Lower lobe of right lung (tissue), 2 donors: ENCODE results near the gene MGP. TPM values are rescaled to one million over a fixed set of nuclear protein-coding genes. Genes with fewer than 3 reads are reported as not detected.

Experiments
- ATAC-seq, 2 donors: fragments of 200-7000 bp; cut with Tn5 transposase; one replicate each; pipeline ENCODE4 v1.9.1; 2020 to 2022; ENCODE audit warnings: mild to moderate bottlenecking in 2 of 2, moderate library complexity in 2 of 2
- DNase-seq: peaks from one replicate; pipeline ENCODE4 v3.0.0-alpha.2; 2020
- H3K27ac ChIP-seq: fragments of 200-600 bp; one replicate; pipeline ENCODE4 v1.8.0; 2022
- H3K27me3 ChIP-seq: fragments of 200-600 bp; one replicate; pipeline ENCODE4 v1.8.0; 2022; ENCODE audit warnings: low read depth
- H3K36me3 ChIP-seq: fragments of 200-600 bp; one replicate; pipeline ENCODE4 v1.8.0; 2022; ENCODE audit warnings: mild to moderate bottlenecking
- H3K4me1 ChIP-seq: fragments of 200-600 bp; one replicate; pipeline ENCODE4 v1.8.0; 2022
- H3K4me3 ChIP-seq: fragments of 200-600 bp; one replicate; pipeline ENCODE4 v1.8.0; 2022; ENCODE audit warnings: mild to moderate bottlenecking
- H3K9me3 ChIP-seq: fragments of 200-600 bp; one replicate; pipeline ENCODE4 v1.8.0; 2022
- intact Hi-C: fragments of 100-400 bp; cut with DNase I; formaldehyde crosslinking; loops from one replicate; pipeline ENCODE4 v1.11.0; 2022
- total RNA-seq: library from RNA; stranded (reverse); fragmentation: NEBNext Ultra II Directional; extraction: Animal tissue kit (Norgen Biotek cat#: 25700); gene quantifications from one replicate; pipeline ENCODE4 v1.2.1, GENCODE V29; 2021
- TF ChIP-seq, protein P1 (sequence below): fragments of 200-600 bp; IDR thresholded peaks from one replicate; pipeline ENCODE4 v1.8.0; 2022; ENCODE audit warnings: antibody characterized with exemption, mild to moderate bottlenecking
- donor health status: DM: no; HTN: yes; CAD: no; lungs with severe emphysema.

The MGP gene
- total RNA-seq, 1 donor from 2014 or later = 464 TPM

DNA sequence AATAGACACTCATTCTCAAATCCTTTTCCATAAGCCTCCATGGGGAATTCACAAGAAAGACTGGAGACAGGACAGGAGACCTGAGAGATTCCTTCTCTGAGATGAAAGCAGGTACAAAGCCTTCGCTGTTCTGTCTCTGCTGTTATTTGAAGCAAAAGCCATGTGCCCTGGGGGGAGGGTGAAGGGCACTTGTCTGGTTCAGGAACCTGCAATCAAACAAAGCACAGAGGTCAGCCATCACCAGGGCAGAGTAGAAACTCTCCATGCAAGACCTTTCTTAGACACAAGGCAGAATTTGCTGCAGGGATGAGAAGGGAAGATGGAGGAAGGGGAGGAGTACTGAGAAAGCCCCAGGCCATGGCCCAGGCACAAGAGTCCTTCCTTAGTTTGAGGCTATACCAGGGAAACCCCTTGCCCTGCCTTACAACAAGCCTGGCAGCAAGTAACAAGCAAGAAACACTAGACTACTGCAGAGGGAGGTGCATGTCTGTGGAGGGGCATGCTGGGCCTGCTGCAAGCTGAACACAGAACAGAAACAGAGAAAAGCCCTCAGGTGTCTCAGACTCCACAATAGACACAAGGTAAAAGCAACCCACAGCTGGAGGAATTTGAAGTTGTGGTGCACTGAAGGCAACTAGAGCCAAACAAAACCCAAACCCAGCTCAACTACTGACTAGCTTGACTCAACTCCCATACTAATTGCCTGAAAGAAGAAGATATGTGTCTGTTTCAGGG, 34.6 kb downstream of the MGP start:
- H3K4me3 ChIP-seq = no peak overlapping the region
- H3K36me3 ChIP-seq = no peaks in the 10 kb centered on the region
- intact Hi-C loops = no loop called here
- H3K9me3 ChIP-seq = no peaks in the 10 kb centered on the region
- peaks cover 16% of the 10 kb centered on the region for H3K4me1 ChIP-seq
- TF ChIP-seq, protein P1, sequence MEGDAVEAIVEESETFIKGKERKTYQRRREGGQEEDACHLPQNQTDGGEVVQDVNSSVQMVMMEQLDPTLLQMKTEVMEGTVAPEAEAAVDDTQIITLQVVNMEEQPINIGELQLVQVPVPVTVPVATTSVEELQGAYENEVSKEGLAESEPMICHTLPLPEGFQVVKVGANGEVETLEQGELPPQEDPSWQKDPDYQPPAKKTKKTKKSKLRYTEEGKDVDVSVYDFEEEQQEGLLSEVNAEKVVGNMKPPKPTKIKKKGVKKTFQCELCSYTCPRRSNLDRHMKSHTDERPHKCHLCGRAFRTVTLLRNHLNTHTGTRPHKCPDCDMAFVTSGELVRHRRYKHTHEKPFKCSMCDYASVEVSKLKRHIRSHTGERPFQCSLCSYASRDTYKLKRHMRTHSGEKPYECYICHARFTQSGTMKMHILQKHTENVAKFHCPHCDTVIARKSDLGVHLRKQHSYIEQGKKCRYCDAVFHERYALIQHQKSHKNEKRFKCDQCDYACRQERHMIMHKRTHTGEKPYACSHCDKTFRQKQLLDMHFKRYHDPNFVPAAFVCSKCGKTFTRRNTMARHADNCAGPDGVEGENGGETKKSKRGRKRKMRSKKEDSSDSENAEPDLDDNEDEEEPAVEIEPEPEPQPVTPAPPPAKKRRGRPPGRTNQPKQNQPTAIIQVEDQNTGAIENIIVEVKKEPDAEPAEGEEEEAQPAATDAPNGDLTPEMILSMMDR = no peak
- DNase-seq = no peak
- no peak overlapping the region for H3K27ac ChIP-seq
- H3K27me3 ChIP-seq = no peaks in the 10 kb centered on the region
- no peak for ATAC-seq

DNA sequence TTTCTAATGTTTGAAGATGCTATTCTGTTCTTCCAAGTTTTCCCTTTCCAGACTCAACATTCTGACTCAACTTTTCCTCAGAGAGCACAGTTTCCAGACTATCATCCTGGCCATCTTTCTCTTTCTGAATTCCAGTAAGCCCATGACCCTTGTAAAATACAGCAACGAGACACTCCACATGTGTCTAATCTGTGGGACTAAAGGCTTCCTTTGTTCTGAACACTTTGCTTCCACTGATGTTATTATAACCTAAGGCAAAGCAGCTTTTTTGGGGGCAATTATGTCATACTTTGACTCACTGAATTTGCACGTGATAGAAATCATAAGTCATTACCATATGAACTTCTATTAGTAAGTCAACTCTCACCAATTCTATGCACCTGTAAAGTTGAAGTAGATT, 36.0 kb downstream of the MGP start:
- no peak overlapping the region for H3K4me3 ChIP-seq
- no peak overlapping the region for H3K27ac ChIP-seq
- no peaks in the 10 kb centered on the region for H3K36me3 ChIP-seq
- TF ChIP-seq, protein P1 = no peak
- DNase-seq = no peak
- H3K9me3 ChIP-seq = no peaks in the 10 kb centered on the region
- intact Hi-C loops = loop anchor here (5.0 kb wide), 1 partner anchor 148 kb away; no protein-coding TSS in a partner anchor
- H3K27me3 ChIP-seq = no peaks in the 10 kb centered on the region
- peaks cover 23% of the 10 kb centered on the region for H3K4me1 ChIP-seq
- no peak for ATAC-seq

DNA sequence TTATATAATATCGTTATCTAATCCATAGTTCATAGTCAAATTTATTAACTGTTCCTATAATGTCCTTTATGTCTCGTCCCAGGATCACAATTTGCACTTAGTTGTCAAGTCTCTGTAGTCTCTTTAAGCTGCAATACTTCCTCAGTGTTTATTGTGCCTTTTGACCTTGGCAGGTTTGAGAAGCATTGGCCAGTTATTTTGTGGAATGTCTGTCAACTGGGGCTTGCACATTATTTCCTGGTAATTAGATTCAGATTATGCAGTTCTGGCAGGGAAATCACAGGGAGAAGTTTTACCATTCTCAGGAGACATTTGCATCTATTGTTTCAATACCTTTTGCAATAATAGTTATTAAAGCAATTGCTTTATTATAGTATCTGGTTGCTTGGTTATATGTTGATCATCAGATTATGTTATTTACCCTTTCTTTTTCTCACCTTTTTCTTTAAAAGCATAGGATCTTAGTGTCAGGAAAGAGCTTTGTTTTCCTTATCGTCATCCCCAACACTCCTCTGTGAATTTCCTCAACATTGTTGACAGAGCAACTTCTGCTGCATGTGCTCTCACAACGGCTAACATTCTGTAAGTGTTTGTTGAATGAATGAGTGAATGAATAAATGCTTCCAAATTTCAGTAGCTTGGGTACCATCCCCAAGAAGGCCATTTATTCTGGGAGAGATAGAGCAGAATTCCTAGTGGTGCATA, 38.6 kb downstream of the MGP start:
- TF ChIP-seq, protein P1 = no peak
- peak overlapping the region; percentile 32 for H3K27ac ChIP-seq
- H3K27me3 ChIP-seq = no peaks in the 10 kb centered on the region
- no peak overlapping the region for H3K4me3 ChIP-seq
- no peaks in the 10 kb centered on the region for H3K36me3 ChIP-seq
- H3K9me3 ChIP-seq = no peaks in the 10 kb centered on the region
- DNase-seq = no peak
- H3K4me1 ChIP-seq = peaks cover 37% of the 10 kb centered on the region
- no peak for ATAC-seq
- intact Hi-C loops = loop anchor here (5.0 kb wide), 1 partner anchor 150 kb away; no protein-coding TSS in a partner anchor

DNA sequence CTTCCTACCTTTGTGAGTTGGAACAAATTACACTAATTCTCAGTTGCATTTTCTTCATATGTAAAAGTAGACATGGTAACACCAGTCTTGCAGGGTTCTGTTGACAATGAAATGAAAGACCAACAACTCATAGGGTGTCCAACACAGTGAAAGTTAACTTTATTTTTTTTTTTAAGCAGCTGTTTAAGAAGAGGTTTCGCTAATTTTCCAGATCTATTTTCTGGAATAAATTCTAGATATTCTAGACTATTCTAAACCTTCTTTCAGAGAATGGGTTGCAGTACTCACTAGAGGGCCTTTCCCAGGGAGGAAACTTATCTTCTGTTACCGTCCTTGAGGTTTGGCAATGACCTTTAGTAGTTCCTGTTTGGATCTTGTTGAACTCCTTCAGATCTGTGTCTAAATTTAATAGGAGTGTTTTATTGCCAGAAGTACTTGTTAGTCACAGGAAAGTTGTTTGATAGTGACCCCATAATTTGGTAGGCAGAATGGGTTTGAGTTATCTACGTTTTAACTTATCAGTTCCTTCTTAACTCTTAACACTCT, 39.5 kb downstream of the MGP start:
- peaks cover 45% of the 10 kb centered on the region for H3K4me1 ChIP-seq
- no peaks in the 10 kb centered on the region for H3K9me3 ChIP-seq
- no peaks in the 10 kb centered on the region for H3K27me3 ChIP-seq
- H3K36me3 ChIP-seq = no peaks in the 10 kb centered on the region
- ATAC-seq (peak; percentile 69 to 87), DNase-seq (no peak)
- peak overlapping the region; percentile 32 for H3K27ac ChIP-seq
- H3K4me3 ChIP-seq = no peak overlapping the region
- TF ChIP-seq, protein P1 = no peak
- intact Hi-C loops = loop anchor here (5.0 kb wide), 1 partner anchor 151 kb away; no protein-coding TSS in a partner anchor

DNA sequence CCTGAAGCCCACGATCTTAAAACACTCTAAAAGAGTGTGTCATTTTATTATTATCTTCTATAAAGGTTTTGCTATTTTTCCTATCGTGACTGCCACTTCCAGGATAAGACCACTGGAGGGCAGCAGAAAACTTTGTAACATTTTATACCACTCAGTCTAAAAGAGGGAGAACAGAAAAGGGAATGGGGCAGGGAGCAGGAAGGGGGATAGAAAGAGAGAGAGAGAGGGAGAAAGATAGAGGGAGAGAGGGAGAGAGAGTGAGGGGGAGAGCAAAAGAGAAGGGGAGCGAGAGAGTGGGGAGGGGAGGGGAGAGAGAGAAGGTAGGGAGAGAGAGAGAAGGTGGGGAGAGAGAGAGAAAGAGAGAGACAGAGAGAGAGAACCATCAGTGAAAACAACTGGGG, 40.3 kb downstream of the MGP start:
- H3K4me1 ChIP-seq = peaks cover 45% of the 10 kb centered on the region
- no peaks in the 10 kb centered on the region for H3K36me3 ChIP-seq
- ATAC-seq = peak; percentile 79 to 85
- H3K27ac ChIP-seq = no peak overlapping the region
- no peaks in the 10 kb centered on the region for H3K27me3 ChIP-seq
- H3K9me3 ChIP-seq = no peaks in the 10 kb centered on the region
- no peak for DNase-seq
- intact Hi-C loops = loop anchor here (5.0 kb wide), 1 partner anchor 152 kb away; no protein-coding TSS in a partner anchor
- no peak overlapping the region for H3K4me3 ChIP-seq
- TF ChIP-seq, protein P1 = peak; percentile 68
